ENCODE measurements around the gene LEPROT. TPM values are rescaled to one million over a fixed set of nuclear protein-coding genes. Genes with fewer than 3 reads are reported as not detected.

The LEPROT gene, protein sequence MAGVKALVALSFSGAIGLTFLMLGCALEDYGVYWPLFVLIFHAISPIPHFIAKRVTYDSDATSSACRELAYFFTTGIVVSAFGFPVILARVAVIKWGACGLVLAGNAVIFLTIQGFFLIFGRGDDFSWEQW
- total RNA-seq, result 72.3 and 98.9 TPM in 2 replicates

DNA sequence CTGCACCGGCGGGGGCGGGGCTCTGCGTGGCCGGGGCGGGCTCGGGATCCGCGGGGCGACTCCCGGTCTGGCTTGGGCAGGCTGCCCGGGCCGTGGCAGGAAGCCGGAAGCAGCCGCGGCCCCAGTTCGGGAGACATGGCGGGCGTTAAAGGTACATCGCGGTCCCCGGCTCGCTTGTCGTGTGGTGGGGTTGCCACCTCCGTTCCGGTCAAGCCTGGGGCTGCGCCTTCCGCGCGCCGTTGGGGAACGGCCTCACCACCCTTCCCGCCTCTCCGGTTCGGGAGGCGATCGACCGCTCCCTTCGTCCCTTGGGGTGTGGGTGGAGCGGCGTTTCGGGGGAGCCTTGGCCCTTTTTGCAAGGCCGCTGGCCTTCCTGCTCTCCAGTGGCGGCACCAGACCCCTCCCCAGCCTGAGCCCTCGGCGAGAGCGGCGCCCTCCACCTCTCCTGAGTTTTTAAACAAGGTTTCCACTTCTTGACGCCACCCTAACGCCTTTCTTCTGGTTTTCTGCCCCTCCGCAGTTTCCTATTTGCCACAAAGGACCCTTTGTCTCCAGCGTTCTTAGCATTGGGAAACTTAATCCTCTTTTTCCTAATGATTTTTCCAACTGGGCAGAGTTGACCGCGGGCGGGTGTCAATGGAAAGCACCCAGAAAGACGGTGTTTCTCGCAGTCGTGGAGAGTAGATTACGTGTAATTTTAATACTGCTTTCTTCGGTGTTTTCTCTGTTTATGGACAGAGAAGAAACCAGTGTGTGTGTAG is at the start of gene LEPROT, which contains the start of gene LEPR:
TSS of gene LEPROT (plus strand) at position 79 of the 761 bp plus-strand sequence. CDS start at position 136, 57 bp downstream.
TSS of gene LEPR (plus strand) at position 79 of the 761 bp plus-strand sequence. CDS start 144,898 bp downstream, outside the sequence.

Other genes starting within 250 kb of the LEPROT start
- 3.5 and 5.3 TPM in 2 replicates for gene DNAJC6, start 111.1 kb upstream of the LEPROT start, total RNA-seq
- gene LEPR, start within 50 bp of the LEPROT start, total RNA-seq, result 28.2 and 92.5 TPM in 2 replicates

All from dermis lymphatic vessel endothelial cell (primary cell).